NB4 (cell line): ENCODE results near the gene CBLB.

ENCODE experiments used
- DNase-seq: peaks from one replicate; pipeline ENCODE4 v3.0.0; 2010; ENCODE audit warnings: low read depth
- H3K4me3 ChIP-seq: one replicate; pipeline ENCODE4 v1.5.1; 2011; ENCODE audit warnings: mild to moderate bottlenecking, low read depth, low read length, moderate library complexity
- CTCF ChIP-seq: IDR thresholded peaks from one replicate; pipeline ENCODE4 v1.5.1; 2012; ENCODE audit warnings: low read depth, low read length
- MAX ChIP-seq: IDR thresholded peaks from 2 replicates; pipeline ENCODE4 v1.6.1; 2011; ENCODE audit warnings: low read depth, low read length
- MYC ChIP-seq: IDR thresholded peaks from 2 replicates; pipeline ENCODE4 v1.6.1; 2011; ENCODE audit warnings: low read depth, low read length
- POLR2A ChIP-seq: IDR thresholded peaks from 2 replicates; pipeline ENCODE4 v1.6.1; 2011; ENCODE audit warnings: mild to moderate bottlenecking; ENCODE audit not compliant: insufficient read length; ENCODE audit errors: extremely low read depth

CBLB gene

GRCh38 chr3:105904251-105904650 is 35.4 kb upstream of the CBLB start:
- H3K4me3 ChIP-seq = no peak overlapping the region
- no peak for TF ChIP-seq POLR2A
- TF ChIP-seq MAX = no peak
- TF ChIP-seq CTCF = no peak
- TF ChIP-seq MYC = no peak
- DNase-seq = no peak

GRCh38 chr3:105899516-105899915 is 30.7 kb upstream of the CBLB start:
- no peak overlapping the region for H3K4me3 ChIP-seq
- no peak for DNase-seq
- TF ChIP-seq MAX = no peak

- DNase-seq = no peak
- no peak overlapping the region for H3K4me3 ChIP-seq
- TF ChIP-seq MYC (no peak), POLR2A (no peak), CTCF (no peak), MAX (no peak)
These were observed 22.3 kb upstream of the CBLB start for GRCh38 chr3:105891101-105891500.

GRCh38 chr3:105888621-105889579 is 20.1 kb upstream of the CBLB start:
- no peak for DNase-seq
- no peak overlapping the region for H3K4me3 ChIP-seq
- TF ChIP-seq CTCF = no peak
- no peak for TF ChIP-seq POLR2A
- TF ChIP-seq MAX = no peak
- TF ChIP-seq MYC = no peak

GRCh38 chr3:105885256-105885655 is 16.4 kb upstream of the CBLB start:
- no peak overlapping the region for H3K4me3 ChIP-seq
- no peak for TF ChIP-seq MAX
- TF ChIP-seq POLR2A = no peak
- TF ChIP-seq MYC = no peak
- no peak for TF ChIP-seq CTCF
- DNase-seq = no peak

GRCh38 chr3:105883798-105884377 is 15.1 kb upstream of the CBLB start:
- H3K4me3 ChIP-seq = no peak overlapping the region
- TF ChIP-seq CTCF (no peak), MAX (no peak), MYC (no peak), POLR2A (no peak)
- no peak for DNase-seq
